ENCODE measurements around the gene GTPBP8. TPM values are rescaled to one million over a fixed set of nuclear protein-coding genes. Genes with fewer than 3 reads are reported as not detected.

The GTPBP8 gene
- total and polyA plus RNA-seq, 2 of the 8 experiments (the other 6 are each of a cell fraction or from before 2014, with no cell fraction given), result 25.8 to 27.6 TPM

GRCh38 chr3:112976953-112977352 is 13.8 kb upstream of the GTPBP8 start (continued):
- TF ChIP-seq CHD7 (IDR thresholded peaks at IDR 0.05; ENCODE audit: insufficient replicate concordance, low read length) (no peak), TCF12 (IDR thresholded peaks at IDR 0.05; ENCODE audit: low read depth, low read length) (no peak), HDAC2 (IDR thresholded peaks at IDR 0.05; ENCODE audit: borderline replicate concordance in 1 of 2, low read depth in 2 of 2, low read length in 2 of 2) (no peak), TBP (IDR thresholded peaks at IDR 0.05; ENCODE audit: low read depth, low read length) (no peak), YY1 (IDR thresholded peaks at IDR 0.05; ENCODE audit: low read depth, low read length) (no peak), HDAC6 (IDR thresholded peaks at IDR 0.05; ENCODE audit: low read depth, low read length) (no peak), CTBP2 (IDR thresholded peaks at IDR 0.05; ENCODE audit: borderline replicate concordance, insufficient read depth, insufficient read length, low read length) (no peak), CHD1 (IDR thresholded peaks at IDR 0.05; ENCODE audit: low read depth, low read length) (no peak), RAD21 (IDR thresholded peaks at IDR 0.05 in 1 of 2, conservative IDR thresholded peaks at IDR 0.05 in 1 of 2; ENCODE audit: low read depth in 2 of 2, low read length in 2 of 2) (no peak), RBBP5 (IDR thresholded peaks at IDR 0.05; ENCODE audit: borderline replicate concordance, low read depth, low read length) (no peak), BCL11A (IDR thresholded peaks at IDR 0.05; ENCODE audit: low read depth in 2 of 2, low read length in 2 of 2) (no peak)
